Right lobe of liver (tissue), 6 donors: ENCODE data around the gene USE1. TPM values are rescaled to one million over a fixed set of nuclear protein-coding genes. Genes with fewer than 3 reads are reported as not detected.

Experiments used
- ATAC-seq, 4 donors: fragments of 200-7000 bp; cut with Tn5 transposase; one replicate each; pipeline ENCODE4 v1.9.1; 2020; ENCODE audit warnings: mild to moderate bottlenecking in 4 of 4, moderate library complexity in 4 of 4
- DNase-seq, 3 donors: peaks; one replicate each; pipeline ENCODE4 v3.0.0-alpha.2; 2020
- H3K27ac ChIP-seq, 3 donors: fragments of 200-600 bp; one replicate each; pipeline ENCODE4 v1.8.0; 2022
- H3K27me3 ChIP-seq, 2 donors: fragments of 200-600 bp; one replicate each; pipeline ENCODE4 v1.8.0; 2022
- H3K36me3 ChIP-seq, 4 donors: fragments of 200-600 bp; sonication (generic) in 1 of 4; one replicate each; pipeline versions ENCODE4 v1.5.1 to v1.8.0; 2017 to 2022; ENCODE audit warnings: control low read depth in 1 of 4
- H3K4me1 ChIP-seq, 4 donors: fragments of 200-600 bp; sonication (generic) in 1 of 4; one replicate each; pipeline versions ENCODE4 v1.5.1 to v1.8.0; 2017 to 2022; ENCODE audit warnings: control low read depth in 1 of 4
- H3K4me3 ChIP-seq, 3 donors: fragments of 200-600 bp; one replicate each; pipeline ENCODE4 v1.8.0; 2022
- H3K9me3 ChIP-seq, 4 donors: fragments of 200-600 bp; sonication (generic) in 1 of 4; one replicate each; pipeline versions ENCODE4 v1.5.1 to v1.8.0; 2017 to 2022; ENCODE audit warnings: control low read depth in 1 of 4
- POLR2A ChIP-seq: fragments of 450-650 bp; IDR thresholded peaks from one replicate; pipeline ENCODE4 v1.6.1; 2017; ENCODE audit warnings: antibody characterized with exemption, mild to moderate bottlenecking
- WGBS: methylation state at CpG from one replicate; pipeline ENCODE4 v1.1.6; 2018; ENCODE audit warnings: low coverage, low lambda C conversion rate; ENCODE audit not compliant: insufficient coverage; ENCODE audit errors: missing lambda C conversion rate; 5-methylcytosine and 5-hydroxymethylcytosine counted together
- intact Hi-C, 2 donors: fragments of 100-400 bp; cut with DNase I; formaldehyde crosslinking; loops; one replicate each; pipeline versions ENCODE4 v1.11.2 to v1.14.1; 2022
- total RNA-seq, 6 experiments: library from RNA; depleted of rRNA in 2 of 6; stranded (reverse); fragments of >200 nt in 2 of 6; fragmentation: NEBNext Ultra II Directional in 3 of 6; extraction: Animal tissue kit (Norgen Biotek cat#: 25700) in 3 of 6; gene quantifications; one replicate each; pipeline versions ENCODE4 v1.1.0 to v1.2.4, GENCODE V29; 2016 to 2023
- TF ChIP-seq, protein P1 (sequence below), 4 donors: fragments of 200-600 bp in 3 of 4; fragments of 450-650 bp in 1 of 4; IDR thresholded peaks; one replicate each; pipeline versions ENCODE4 v1.5.1 to v1.8.0; 2016 to 2022; ENCODE audit warnings: antibody characterized with exemption in 4 of 4, mild to moderate bottlenecking in 2 of 4
- donor health status: DM: no; HTN: yes; CAD: no.
- donor health status: DM: no; HTN: no; CAD: no.
- donor health status: DM: no; HTN: no; CAD: no.
- donor health status: DM: no; HTN: yes; CAD: no.
- donor health status: DM: no; HTN: yes; CAD: no.

USE1 gene
- total RNA-seq, 6 experiments from 2014 or later = 13.5 to 20.3 (median 18.6) TPM

DNA sequence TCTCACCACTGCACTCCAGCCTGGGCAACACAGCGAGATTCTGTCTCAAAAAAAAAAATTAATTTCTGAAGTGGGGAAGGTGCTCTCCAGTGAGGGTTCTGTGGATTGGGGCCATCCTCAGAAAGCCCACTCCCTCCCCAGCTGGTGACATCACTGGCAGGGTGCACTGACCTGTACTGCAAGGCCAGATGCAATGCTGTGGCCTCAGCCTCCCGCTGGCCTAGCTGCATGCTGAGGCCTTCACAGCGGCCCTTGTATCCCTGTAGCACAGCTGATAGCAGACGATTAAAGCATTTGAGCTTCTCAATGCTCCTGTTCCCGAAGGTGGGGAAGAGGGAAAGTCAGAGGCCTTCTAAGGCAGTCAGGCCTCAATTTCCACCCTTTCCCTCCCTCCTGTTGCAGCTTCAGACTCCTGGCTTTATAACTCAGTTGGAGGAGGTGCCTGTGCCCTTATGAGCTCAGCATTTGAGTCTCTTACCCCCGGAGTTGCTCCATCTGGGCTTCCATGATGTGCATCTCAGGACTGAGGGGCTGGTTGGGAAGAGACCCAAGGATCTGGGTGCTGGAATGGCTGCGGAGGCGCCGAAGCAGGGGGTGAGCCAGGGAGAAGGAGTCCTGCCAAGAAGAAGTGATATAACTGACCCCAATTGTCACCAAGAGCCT lies 44.1 kb downstream of the USE1 start:
- H3K4me3 ChIP-seq = no peak overlapping the region
- intact Hi-C loops = no loop called here

DNA sequence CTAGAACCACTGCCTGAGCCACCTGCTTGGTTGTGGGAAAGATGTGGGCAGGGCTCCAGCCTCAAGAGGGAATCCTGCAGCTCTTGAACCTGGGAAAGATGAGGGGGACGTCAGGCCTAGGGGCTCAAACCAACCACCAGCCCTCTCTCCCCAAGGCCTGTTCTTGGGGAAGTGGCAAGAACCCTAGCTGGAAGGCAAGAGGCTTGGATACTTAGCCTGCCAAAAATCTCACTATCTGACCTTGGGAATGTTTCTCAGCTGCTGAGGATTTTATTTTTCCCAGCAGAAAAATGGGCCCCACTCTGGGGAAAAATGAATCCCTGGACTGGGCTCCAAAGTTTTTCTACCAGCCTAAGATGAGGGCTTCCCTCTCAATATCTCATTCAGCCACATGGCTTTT lies 44.8 kb downstream of the USE1 start:
- intact Hi-C loops = no loop called here

More for the DNA sequence above, 44.1 kb downstream of the USE1 start:
- DNase-seq (no peak), ATAC-seq (no peak)
- Histone ChIP-seq H3K36me3 (no peaks in the 10 kb centered on the region), H3K9me3 (no peaks in the 10 kb centered on the region), H3K27ac (no peak overlapping the region), H3K27me3 (no peaks in the 10 kb centered on the region), H3K4me1 (peaks cover 0 to 4% (median 0%) of the 10 kb centered on the region in 4 donors)
- TF ChIP-seq POLR2A = no peak
- TF ChIP-seq, protein P1, sequence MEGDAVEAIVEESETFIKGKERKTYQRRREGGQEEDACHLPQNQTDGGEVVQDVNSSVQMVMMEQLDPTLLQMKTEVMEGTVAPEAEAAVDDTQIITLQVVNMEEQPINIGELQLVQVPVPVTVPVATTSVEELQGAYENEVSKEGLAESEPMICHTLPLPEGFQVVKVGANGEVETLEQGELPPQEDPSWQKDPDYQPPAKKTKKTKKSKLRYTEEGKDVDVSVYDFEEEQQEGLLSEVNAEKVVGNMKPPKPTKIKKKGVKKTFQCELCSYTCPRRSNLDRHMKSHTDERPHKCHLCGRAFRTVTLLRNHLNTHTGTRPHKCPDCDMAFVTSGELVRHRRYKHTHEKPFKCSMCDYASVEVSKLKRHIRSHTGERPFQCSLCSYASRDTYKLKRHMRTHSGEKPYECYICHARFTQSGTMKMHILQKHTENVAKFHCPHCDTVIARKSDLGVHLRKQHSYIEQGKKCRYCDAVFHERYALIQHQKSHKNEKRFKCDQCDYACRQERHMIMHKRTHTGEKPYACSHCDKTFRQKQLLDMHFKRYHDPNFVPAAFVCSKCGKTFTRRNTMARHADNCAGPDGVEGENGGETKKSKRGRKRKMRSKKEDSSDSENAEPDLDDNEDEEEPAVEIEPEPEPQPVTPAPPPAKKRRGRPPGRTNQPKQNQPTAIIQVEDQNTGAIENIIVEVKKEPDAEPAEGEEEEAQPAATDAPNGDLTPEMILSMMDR (IDR thresholded peaks at IDR 0.05) = no peak
- WGBS = 100% methylated on average over 3 of the region's 9 CpGs

DNA sequence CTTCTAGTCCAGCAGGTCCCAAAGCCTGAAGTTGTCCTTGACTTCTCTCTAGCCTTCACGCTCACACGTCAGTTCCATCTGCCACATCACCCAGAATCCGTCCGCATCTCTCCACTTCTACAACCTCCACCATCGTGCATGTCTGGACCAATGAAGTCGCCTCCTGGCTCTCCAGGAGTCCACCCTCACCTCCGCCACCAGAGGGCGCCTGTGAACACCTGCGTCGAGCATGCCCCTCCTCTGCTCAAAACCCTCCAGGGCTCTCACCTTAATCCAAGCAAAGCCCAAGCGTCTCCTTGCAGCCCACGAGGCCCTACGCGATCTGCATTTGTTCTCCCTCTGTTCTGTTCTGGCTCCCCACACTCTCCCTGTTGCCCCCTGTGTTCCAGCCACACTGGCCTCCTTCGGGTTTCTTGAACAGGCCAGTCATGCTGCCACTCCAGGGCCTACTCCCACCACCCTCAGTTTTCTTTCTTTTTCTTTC lies 45.7 kb downstream of the USE1 start:
- Histone ChIP-seq H3K27me3 (no peaks in the 10 kb centered on the region), H3K27ac (no peak overlapping the region), H3K36me3 (no peaks in the 10 kb centered on the region), H3K4me3 (no peak overlapping the region), H3K9me3 (no peaks in the 10 kb centered on the region), H3K4me1 (no peaks in the 10 kb centered on the region)
- no peak for TF ChIP-seq POLR2A
- TF ChIP-seq, protein P1 (IDR thresholded peaks at IDR 0.05) = peak; percentile 80 to 96 (median 95)
- intact Hi-C loops = no loop called here
- DNase-seq (peak; percentile 87 to 88 (median 88)), ATAC-seq (peak; percentile 94 to 97 (median 96))
- 11% methylated on average over 14 of the region's 15 CpGs for WGBS

More for the DNA sequence above, 44.8 kb downstream of the USE1 start:
- TF ChIP-seq, protein P1 (IDR thresholded peaks at IDR 0.05) = no peak
- no peak for TF ChIP-seq POLR2A
- Histone ChIP-seq H3K36me3 (no peaks in the 10 kb centered on the region), H3K9me3 (no peaks in the 10 kb centered on the region), H3K4me1 (peaks cover 0 to 4% (median 0%) of the 10 kb centered on the region in 4 donors), H3K27me3 (no peaks in the 10 kb centered on the region), H3K27ac (no peak overlapping the region), H3K4me3 (no peak overlapping the region)
- ATAC-seq (no peak), DNase-seq (no peak)
- WGBS = 20% methylated on average over 1 of the region's 1 CpG

DNA sequence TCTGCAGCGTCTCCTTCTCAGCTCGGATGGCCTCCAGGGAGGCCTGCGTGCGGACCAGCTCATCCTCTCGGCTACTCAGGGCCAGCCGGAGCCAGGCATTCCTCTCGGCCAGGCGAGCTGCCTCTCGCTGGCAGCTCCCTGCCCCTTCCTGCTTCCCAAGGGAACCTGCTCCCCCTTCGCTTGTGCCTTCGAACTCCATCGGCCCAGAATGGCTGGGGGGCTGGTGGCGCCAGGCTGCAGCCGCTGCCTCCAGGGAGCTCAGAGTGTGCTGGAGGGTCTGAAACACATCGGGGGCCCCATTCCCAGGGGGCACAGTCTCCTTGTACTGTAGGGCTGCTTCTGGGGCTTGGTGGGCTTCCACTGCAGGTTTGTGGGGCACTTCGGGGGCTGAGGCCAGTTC lies 47.4 kb downstream of the USE1 start:
- Histone ChIP-seq H3K9me3 (no peaks in the 10 kb centered on the region), H3K4me1 (no peaks in the 10 kb centered on the region), H3K36me3 (no peaks in the 10 kb centered on the region), H3K27me3 (no peaks in the 10 kb centered on the region), H3K4me3 (no peak overlapping the region), H3K27ac (no peak overlapping the region)
- ATAC-seq (no peak), DNase-seq (no peak)
- 86% methylated on average over 9 of the region's 16 CpGs for WGBS
- intact Hi-C loops = no loop called here
- no peak for TF ChIP-seq POLR2A
- TF ChIP-seq, protein P1 (IDR thresholded peaks at IDR 0.05) = no peak
